AG04449 (cell line): Measurements from ENCODE around the gene MTHFR.

Source experiments
- CTCF ChIA-PET: fragments of 350-600 bp; formaldehyde crosslinking; extraction: SDS; loops from one replicate; lab custom pipeline; 2021; ENCODE audit warnings: antibody characterized with exemption; lab: Yijun Ruan, JAX
- POLR2A ChIA-PET: fragments of 400-600, 350-600 bp; formaldehyde crosslinking; extraction: SDS; loops from one replicate; lab custom pipeline; 2020; ENCODE audit warnings: antibody characterized with exemption, inconsistent platforms; lab: Yijun Ruan, JAX
- DNase-seq: peaks from one replicate; pipeline ENCODE4 v3.0.0-alpha.2; 2010; ENCODE audit warnings: low read depth, low spot score
- H3K4me3 ChIP-seq: 2 replicates; pipeline ENCODE4 v1.5.1; 2011; ENCODE audit warnings: low read depth, mild to moderate bottlenecking, control low read depth, low read length
- TF ChIP-seq, protein P1 (sequence below): IDR thresholded peaks from one replicate; pipeline ENCODE4 v1.5.1; 2011; ENCODE audit warnings: mild to moderate bottlenecking, moderate library complexity, low read length, control low read depth, inconsistent platforms; ENCODE audit not compliant: insufficient read depth; ENCODE audit errors: missing control alignments

The MTHFR gene

DNA sequence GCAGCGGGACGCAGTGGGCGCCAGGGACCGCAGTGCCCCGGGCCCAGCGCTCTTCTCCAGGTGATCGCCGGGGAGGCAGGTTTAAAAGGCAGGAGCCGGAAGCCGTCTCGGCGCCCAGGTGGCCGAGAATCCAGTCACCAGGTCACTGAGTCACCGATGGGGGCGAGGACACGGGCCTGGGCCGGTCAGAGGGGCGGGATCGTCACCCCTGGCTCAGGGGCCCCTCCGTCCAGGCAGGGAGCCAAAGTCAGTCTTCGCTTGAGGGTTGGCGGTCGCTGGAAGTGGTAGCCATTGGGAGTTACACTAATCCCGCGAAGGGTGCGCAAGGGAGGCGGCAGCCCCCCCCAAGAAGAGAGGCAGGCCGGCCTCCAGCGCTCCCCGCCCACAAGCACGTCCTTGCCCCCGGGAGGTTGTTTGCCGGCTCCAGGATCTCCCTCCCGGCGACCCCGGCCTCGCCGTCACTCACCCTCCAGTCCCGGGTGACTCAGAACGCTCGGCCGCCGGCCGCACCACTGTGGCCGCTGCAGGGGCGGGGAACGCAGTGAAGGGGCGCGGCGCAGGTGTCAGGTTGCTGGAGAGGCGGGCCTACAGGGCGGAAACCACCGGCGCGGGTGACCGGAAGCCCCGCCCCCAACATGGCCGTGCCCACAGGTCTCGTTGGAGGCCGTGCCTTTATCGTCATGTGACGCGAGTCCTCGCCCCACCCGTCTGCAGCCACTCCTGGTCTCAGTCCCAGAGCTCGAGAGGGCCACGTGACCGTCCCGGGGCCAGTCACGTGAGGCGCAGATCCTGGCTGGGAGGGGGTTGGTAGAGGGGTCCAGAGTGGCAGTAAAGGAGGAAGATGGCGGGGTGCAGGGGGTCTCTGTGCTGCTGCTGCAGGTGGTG is at the start of gene MTHFR, which contains the start of gene CLCN6:
MTHFR (minus strand) TSS at position 543 of the 885 bp plus-strand sequence. CDS start 2,848 bp downstream, outside the sequence.
CLCN6 (plus strand) TSS at position 770 of the 885 bp plus-strand sequence; CDS start at position 842, 72 bp downstream.
- TF ChIP-seq, protein P1, sequence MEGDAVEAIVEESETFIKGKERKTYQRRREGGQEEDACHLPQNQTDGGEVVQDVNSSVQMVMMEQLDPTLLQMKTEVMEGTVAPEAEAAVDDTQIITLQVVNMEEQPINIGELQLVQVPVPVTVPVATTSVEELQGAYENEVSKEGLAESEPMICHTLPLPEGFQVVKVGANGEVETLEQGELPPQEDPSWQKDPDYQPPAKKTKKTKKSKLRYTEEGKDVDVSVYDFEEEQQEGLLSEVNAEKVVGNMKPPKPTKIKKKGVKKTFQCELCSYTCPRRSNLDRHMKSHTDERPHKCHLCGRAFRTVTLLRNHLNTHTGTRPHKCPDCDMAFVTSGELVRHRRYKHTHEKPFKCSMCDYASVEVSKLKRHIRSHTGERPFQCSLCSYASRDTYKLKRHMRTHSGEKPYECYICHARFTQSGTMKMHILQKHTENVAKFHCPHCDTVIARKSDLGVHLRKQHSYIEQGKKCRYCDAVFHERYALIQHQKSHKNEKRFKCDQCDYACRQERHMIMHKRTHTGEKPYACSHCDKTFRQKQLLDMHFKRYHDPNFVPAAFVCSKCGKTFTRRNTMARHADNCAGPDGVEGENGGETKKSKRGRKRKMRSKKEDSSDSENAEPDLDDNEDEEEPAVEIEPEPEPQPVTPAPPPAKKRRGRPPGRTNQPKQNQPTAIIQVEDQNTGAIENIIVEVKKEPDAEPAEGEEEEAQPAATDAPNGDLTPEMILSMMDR, result no peak
- CTCF ChIA-PET, result interaction anchor here (2.5 kb wide), 1 partner anchor 32 kb away, joined by 9 read pairs; no protein-coding TSS in a partner anchor
- peak; percentile 91 for DNase-seq
- peak within 1 kb of the TSS; percentile 95 for H3K4me3 ChIP-seq
- POLR2A ChIA-PET, result interaction anchor here (0.6 to 1.6 kb wide), 5 partner anchors 17 to 104 kb away, joined by 3 to 12 read pairs (median 3); partner anchors contain the start of gene AGTRAP

DNA sequence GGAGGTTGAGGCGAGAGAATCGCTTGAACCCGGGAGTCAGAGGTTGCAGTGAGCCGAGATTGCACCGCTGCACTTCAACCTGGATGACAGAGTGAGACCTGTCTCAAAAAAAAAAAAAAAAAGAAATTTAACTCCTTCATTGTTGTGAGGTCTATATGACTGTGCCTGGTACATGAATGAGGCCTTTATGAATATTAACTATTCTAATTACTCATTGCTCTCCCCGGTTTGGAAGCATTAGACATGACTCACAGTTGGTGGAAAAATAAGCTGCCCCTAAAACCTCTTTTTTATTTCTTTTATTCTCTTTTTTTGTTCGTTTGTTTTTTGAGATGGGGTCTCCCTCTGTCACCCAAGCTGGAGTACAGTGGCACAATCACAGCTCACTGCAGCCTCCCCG is 49.7 kb upstream of the MTHFR start:
- H3K4me3 ChIP-seq, result no peak overlapping the region
- TF ChIP-seq, protein P1, result no peak
- ChIA-PET POLR2A (interaction anchor here (1.4 kb wide), 1 partner anchor 52 kb away, joined by 6 read pairs; no protein-coding TSS in a partner anchor), CTCF (interaction anchor here (0.7 to 1.3 kb wide), 4 partner anchors 14 to 211 kb away, joined by 3 to 4 read pairs (median 3); no protein-coding TSS in a partner anchor)
- DNase-seq, result no peak

DNA sequence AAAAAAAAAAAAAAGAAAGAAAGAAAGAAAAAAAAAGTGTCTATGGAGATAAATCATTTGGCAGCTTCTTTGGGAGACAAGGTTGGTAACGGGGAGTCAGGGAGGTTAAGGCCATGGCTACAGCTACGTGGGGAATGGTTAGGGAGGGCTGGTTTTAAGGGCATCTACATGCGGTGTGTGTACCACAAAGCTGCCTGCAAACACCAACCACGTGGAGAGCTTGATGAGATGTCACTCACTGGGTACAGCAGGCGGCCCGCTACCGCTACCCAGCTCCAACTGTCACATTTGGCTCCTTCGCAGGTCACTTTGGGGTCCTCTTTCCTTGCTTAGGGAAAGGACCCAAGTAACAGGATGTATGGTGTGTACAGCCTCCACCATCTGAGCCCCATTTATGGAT is 48.8 kb upstream of the MTHFR start:
- ChIA-PET POLR2A (interaction anchor here (0.6 to 1.4 kb wide), 2 partner anchors 53 to 395 kb away, joined by 3 to 6 read pairs; no protein-coding TSS in a partner anchor), CTCF (interaction anchor here (0.7 to 1.5 kb wide), 6 partner anchors 11 to 41 kb away, joined by 3 to 8 read pairs (median 4); no protein-coding TSS in a partner anchor)
- TF ChIP-seq, protein P1, result no peak
- no peak for DNase-seq
- H3K4me3 ChIP-seq, result no peak overlapping the region

DNA sequence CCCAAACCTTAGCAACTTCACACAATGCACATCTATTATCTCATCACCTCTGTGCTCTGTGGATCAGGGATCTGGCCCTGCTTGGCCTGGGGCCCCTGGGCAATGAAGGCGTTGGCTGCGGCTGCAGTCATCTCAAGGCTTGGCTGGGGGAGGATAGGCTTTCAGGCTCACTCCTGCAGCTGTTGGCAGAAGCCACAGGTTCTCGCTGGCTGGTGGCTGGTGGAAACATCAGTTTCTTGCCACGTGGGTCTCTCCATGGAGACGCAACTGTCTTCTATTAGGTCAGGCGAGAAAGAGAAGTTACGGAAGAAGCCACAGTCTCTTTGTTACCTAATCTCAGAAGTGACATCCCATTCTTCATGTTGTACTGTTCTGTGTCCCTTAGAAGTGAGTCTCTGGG is 45.4 kb upstream of the MTHFR start:
- POLR2A ChIA-PET, result no interaction called here
- TF ChIP-seq, protein P1, result no peak
- CTCF ChIA-PET, result interaction anchor here (0.6 kb wide), 1 partner anchor 14 kb away, joined by 3 read pairs; no protein-coding TSS in a partner anchor
- DNase-seq, result no peak
- H3K4me3 ChIP-seq, result no peak overlapping the region

DNA sequence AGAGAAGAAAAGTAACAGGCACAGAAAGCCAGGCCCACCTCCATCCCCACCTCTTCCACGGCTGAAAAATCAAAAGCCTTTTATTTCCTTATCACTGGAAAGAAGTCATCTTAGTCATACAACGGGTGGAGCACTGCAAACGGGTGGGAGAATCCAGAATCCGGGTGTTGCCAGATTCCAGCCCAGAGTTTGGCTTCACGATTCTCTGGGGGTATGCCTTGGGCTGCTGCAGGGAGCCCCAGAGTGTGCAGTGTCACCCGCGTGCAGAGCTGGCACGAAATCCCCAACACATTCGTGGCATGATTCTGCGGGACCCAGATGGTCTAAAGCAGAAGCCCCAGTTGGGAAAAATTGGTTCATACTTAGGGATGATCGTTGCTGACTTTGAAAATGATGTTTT is 44.4 kb upstream of the MTHFR start:
- POLR2A ChIA-PET, result no interaction called here
- TF ChIP-seq, protein P1, result no peak

DNA sequence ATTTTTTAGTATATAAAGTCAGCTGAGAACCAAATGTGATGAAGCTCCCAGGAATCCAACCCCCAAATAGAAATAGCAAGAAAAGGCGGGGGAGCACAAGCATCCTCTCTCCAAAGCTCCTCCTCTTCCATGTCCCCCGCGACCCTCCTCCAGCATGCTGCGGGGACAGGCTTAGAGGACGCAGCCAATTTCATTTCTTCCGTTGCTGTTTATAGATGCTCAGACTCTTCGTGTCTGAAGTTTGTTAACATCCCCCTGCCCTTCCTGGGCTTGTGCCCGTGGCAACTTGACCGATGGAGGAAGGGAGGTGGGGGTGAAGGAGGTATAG is 42.6 kb upstream of the MTHFR start:
- no peak for DNase-seq
- CTCF ChIA-PET, result interaction anchor here (0.8 to 3.7 kb wide), 3 partner anchors 11 to 811 kb away, joined by 3 to 15 read pairs (median 3); no protein-coding TSS in a partner anchor
- no peak overlapping the region for H3K4me3 ChIP-seq
- POLR2A ChIA-PET, result interaction anchor here (1.4 kb wide), 1 partner anchor 60 kb away, joined by 5 read pairs; no protein-coding TSS in a partner anchor
- TF ChIP-seq, protein P1, result no peak

More for the DNA sequence above, 44.4 kb upstream of the MTHFR start:
- DNase-seq, result no peak
- H3K4me3 ChIP-seq, result no peak overlapping the region
- CTCF ChIA-PET, result interaction anchor here (3.7 kb wide), 1 partner anchor 12 kb away, joined by 15 read pairs; no protein-coding TSS in a partner anchor
